ENCODE data around the gene CTXND1.

The CTXND1 gene

GRCh38 chr15:80259942-80260510, 8.0 kb upstream of the CTXND1 start:
- no peak for DNase-seq (ENCODE audit: low read depth in 1 of 2, low spot score in 1 of 2)

- no peak for DNase-seq (ENCODE audit: low read depth in 1 of 2, low spot score in 1 of 2)
Observed at GRCh38 chr15:80251428-80252120, 439 bp downstream of the CTXND1 start.

GRCh38 chr15:80250614-80251427, 1.2 kb downstream of the CTXND1 start:
- DNase-seq (ENCODE audit: low read depth in 1 of 2, low spot score in 1 of 2) = no peak

GRCh38 chr15:80249973-80250372, 2.0 kb downstream of the CTXND1 start:
- DNase-seq (ENCODE audit: low read depth in 1 of 2, low spot score in 1 of 2) = no peak

GRCh38 chr15:80247320-80247719, 4.7 kb downstream of the CTXND1 start:
- DNase-seq (ENCODE audit: low read depth in 1 of 2, low spot score in 1 of 2) = no peak

GRCh38 chr15:80246425-80246894, 5.6 kb downstream of the CTXND1 start:
- DNase-seq (ENCODE audit: low read depth in 1 of 2, low spot score in 1 of 2) = no peak

- DNase-seq (ENCODE audit: low read depth in 1 of 2, low spot score in 1 of 2) = no peak
Observed at GRCh38 chr15:80242802-80243201, 9.2 kb downstream of the CTXND1 start.

GRCh38 chr15:80242132-80242769, 9.8 kb downstream of the CTXND1 start:
- no peak for DNase-seq (ENCODE audit: low read depth in 1 of 2, low spot score in 1 of 2)

- no peak for DNase-seq (ENCODE audit: low read depth in 1 of 2, low spot score in 1 of 2)
Observed at GRCh38 chr15:80241508-80241907, 10.5 kb downstream of the CTXND1 start.

GRCh38 chr15:80240276-80240675, 11.7 kb downstream of the CTXND1 start:
- no peak for DNase-seq (ENCODE audit: low read depth in 1 of 2, low spot score in 1 of 2)

GRCh38 chr15:80234883-80235282, 17.1 kb downstream of the CTXND1 start:
- peak in 1 of 2 donors; percentile 20 for DNase-seq (ENCODE audit: low read depth in 1 of 2, low spot score in 1 of 2)

GRCh38 chr15:80233581-80233980, 18.4 kb downstream of the CTXND1 start:
- DNase-seq (ENCODE audit: low read depth in 1 of 2, low spot score in 1 of 2) = no peak

- DNase-seq (ENCODE audit: low read depth in 1 of 2, low spot score in 1 of 2) = no peak
Observed at GRCh38 chr15:80231371-80231770, 20.6 kb downstream of the CTXND1 start.

GRCh38 chr15:80228959-80229610, 22.9 kb downstream of the CTXND1 start:
- no peak for DNase-seq (ENCODE audit: low read depth in 1 of 2, low spot score in 1 of 2)

- DNase-seq (ENCODE audit: low read depth in 1 of 2, low spot score in 1 of 2) = no peak
Observed at GRCh38 chr15:80219955-80220354, 32.1 kb downstream of the CTXND1 start.

GRCh38 chr15:80217327-80217900, 34.6 kb downstream of the CTXND1 start:
- no peak for DNase-seq (ENCODE audit: low read depth in 1 of 2, low spot score in 1 of 2)

- no peak for DNase-seq (ENCODE audit: low read depth in 1 of 2, low spot score in 1 of 2)
Observed at GRCh38 chr15:80216911-80217310, 35.1 kb downstream of the CTXND1 start.

GRCh38 chr15:80216141-80216540, 35.9 kb downstream of the CTXND1 start:
- no peak for DNase-seq (ENCODE audit: low read depth in 1 of 2, low spot score in 1 of 2)

GRCh38 chr15:80214910-80215309, 37.1 kb downstream of the CTXND1 start:
- DNase-seq (ENCODE audit: low read depth in 1 of 2, low spot score in 1 of 2) = no peak

- no peak for DNase-seq (ENCODE audit: low read depth in 1 of 2, low spot score in 1 of 2)
Observed at GRCh38 chr15:80211976-80212375, 40.0 kb downstream of the CTXND1 start.
